Activated CD4-positive, alpha-beta memory T cell treated with anti-CD3 and anti-CD28 coated beads for 36 hours (primary cell): ENCODE measurements around the gene SOX2. TPM values are rescaled to one million over a fixed set of nuclear protein-coding genes. Genes with fewer than 3 reads are reported as not detected.

ENCODE experiments used
- CTCF ChIA-PET: fragments of 350-600 bp; sonication (Branson Sonifier 250); formaldehyde crosslinking; loops from one replicate; lab custom pipeline; 2021; ENCODE audit warnings: antibody characterized with exemption, inconsistent platforms; lab: Charles Lee
- POLR2A ChIA-PET: fragments of 350-600 bp; sonication (Branson Sonifier 250); formaldehyde crosslinking; loops from one replicate; lab custom pipeline; 2021; ENCODE audit warnings: antibody characterized with exemption; lab: Charles Lee
- DNase-seq: peaks from one replicate; pipeline ENCODE4 v3.0.0-alpha.2; 2020
- H3K27ac Mint-ChIP-seq: one replicate; pipeline ENCODE4 v1.8.0; 2021; ENCODE audit warnings: mixed read lengths
- H3K27me3 Mint-ChIP-seq: one replicate; pipeline ENCODE4 v1.8.0; 2021; ENCODE audit warnings: mixed read lengths
- H3K36me3 Mint-ChIP-seq: one replicate; pipeline ENCODE4 v1.8.0; 2021; ENCODE audit warnings: mixed read lengths
- H3K4me1 Mint-ChIP-seq: one replicate; pipeline ENCODE4 v1.8.0; 2021; ENCODE audit warnings: low read depth, mixed read lengths
- H3K4me3 Mint-ChIP-seq: one replicate; pipeline ENCODE4 v1.8.0; 2021; ENCODE audit warnings: mild to moderate bottlenecking, mixed read lengths
- H3K9me3 Mint-ChIP-seq: one replicate; pipeline ENCODE4 v1.8.0; 2021; ENCODE audit warnings: mixed read lengths
- intact Hi-C: fragments of 100-400 bp; cut with micrococcal nuclease; formaldehyde crosslinking; loops from one replicate; pipeline ENCODE4 v1.15.1; 2023
- total RNA-seq, 2 experiments: library from RNA; stranded (reverse); gene quantifications; one replicate each; pipeline ENCODE4 v1.2.3, GENCODE V29; 2021

Gene SOX2
- total RNA-seq, 2 experiments from 2014 or later: not detected

GRCh38 chr3:181710345-181711291 lies 1.1 kb upstream of the SOX2 start:
- Mint-ChIP-seq H3K4me3 (no peak overlapping the region), H3K27me3 (peaks cover 51% of the 10 kb centered on the region), H3K27ac (no peak overlapping the region), H3K9me3 (peaks cover 4% of the 10 kb centered on the region), H3K4me1 (peaks cover 9% of the 10 kb centered on the region), H3K36me3 (peaks cover 6% of the 10 kb centered on the region)
- no peak for DNase-seq
- intact Hi-C loops: loop anchor here (1.0 to 10.0 kb wide), 2 partner anchors 10 to 1084 kb away; partner anchors contain the start of gene ATP11B
- ChIA-PET CTCF (interaction anchor here (2.0 kb wide), 1 partner anchor 9 kb away, joined by 5 read pairs; no protein-coding TSS in a partner anchor), POLR2A (no interaction called here)

- H3K27me3 Mint-ChIP-seq: peaks cover 55% of the 10 kb centered on the region
- intact Hi-C loops: loop anchor here (2.0 to 10.0 kb wide), 2 partner anchors 17 to 1083 kb away; partner anchors contain the start of gene ATP11B
- peaks cover 4% of the 10 kb centered on the region for H3K9me3 Mint-ChIP-seq
- H3K4me1 Mint-ChIP-seq: peaks cover 9% of the 10 kb centered on the region
- H3K36me3 Mint-ChIP-seq: peaks cover 10% of the 10 kb centered on the region
- ChIA-PET POLR2A (no interaction called here), CTCF (interaction anchor here (2.0 kb wide), 1 partner anchor 10 kb away, joined by 5 read pairs; no protein-coding TSS in a partner anchor)
- H3K4me3 Mint-ChIP-seq: peak overlapping the region; percentile 29
- H3K27ac Mint-ChIP-seq: no peak overlapping the region
- no peak for DNase-seq
Measured at GRCh38 chr3:181712226-181712552, 464 bp downstream of the SOX2 start.

- DNase-seq: no peak
- Mint-ChIP-seq H3K27me3 (peaks cover 57% of the 10 kb centered on the region), H3K27ac (peak overlapping the region; percentile 51)
Measured at GRCh38 chr3:181712553-181713279, 991 bp downstream of the SOX2 start.

GRCh38 chr3:181713280-181713647 lies 1.5 kb downstream of the SOX2 start:
- Mint-ChIP-seq H3K4me3 (no peak overlapping the region), H3K9me3 (peaks cover 4% of the 10 kb centered on the region), H3K27me3 (peaks cover 57% of the 10 kb centered on the region), H3K36me3 (peaks cover 10% of the 10 kb centered on the region), H3K4me1 (peaks cover 9% of the 10 kb centered on the region), H3K27ac (peak overlapping the region; percentile 51)
- CTCF ChIA-PET: interaction anchor here (1.1 to 1.4 kb wide), 3 partner anchors 11 to 971 kb away, joined by 3 to 6 read pairs (median 4); no protein-coding TSS in a partner anchor
- no peak for DNase-seq
- intact Hi-C loops: loop anchor here (2.0 to 10.0 kb wide), 2 partner anchors 16 to 1082 kb away; partner anchors contain the start of gene ATP11B
- POLR2A ChIA-PET: no interaction called here

More at GRCh38 chr3:181712553-181713279, 991 bp downstream of the SOX2 start:
- Mint-ChIP-seq H3K4me3 (peak overlapping the region; percentile 29), H3K4me1 (peaks cover 9% of the 10 kb centered on the region), H3K36me3 (peaks cover 10% of the 10 kb centered on the region), H3K9me3 (peaks cover 4% of the 10 kb centered on the region)
- ChIA-PET CTCF (interaction anchor here (1.1 to 2.0 kb wide), 4 partner anchors 11 to 971 kb away, joined by 3 to 6 read pairs (median 4); no protein-coding TSS in a partner anchor), POLR2A (no interaction called here)
- intact Hi-C loops: loop anchor here (2.0 to 10.0 kb wide), 2 partner anchors 16 to 1082 kb away; partner anchors contain the start of gene ATP11B

GRCh38 chr3:181713676-181714612 lies 2.2 kb downstream of the SOX2 start:
- Mint-ChIP-seq H3K4me1 (peaks cover 9% of the 10 kb centered on the region), H3K4me3 (no peak overlapping the region), H3K9me3 (peaks cover 4% of the 10 kb centered on the region), H3K36me3 (peaks cover 10% of the 10 kb centered on the region), H3K27me3 (peaks cover 58% of the 10 kb centered on the region), H3K27ac (no peak overlapping the region)
- intact Hi-C loops: loop anchor here (2.0 to 10.0 kb wide), 2 partner anchors 15 to 1081 kb away; partner anchors contain the start of gene ATP11B
- ChIA-PET POLR2A (no interaction called here), CTCF (interaction anchor here (1.1 to 1.4 kb wide), 3 partner anchors 12 to 970 kb away, joined by 3 to 6 read pairs (median 4); no protein-coding TSS in a partner anchor)
- DNase-seq: no peak

- Mint-ChIP-seq H3K36me3 (peaks cover 12% of the 10 kb centered on the region), H3K27me3 (peaks cover 65% of the 10 kb centered on the region), H3K9me3 (peaks cover 4% of the 10 kb centered on the region), H3K4me1 (peaks cover 5% of the 10 kb centered on the region), H3K4me3 (no peak overlapping the region), H3K27ac (no peak overlapping the region)
- CTCF ChIA-PET: no interaction called here
- POLR2A ChIA-PET: no interaction called here
- intact Hi-C loops: loop anchor here (10.0 kb wide), 1 partner anchor 1079 kb away; the partner anchor contains the start of gene ATP11B
- no peak for DNase-seq
Measured at GRCh38 chr3:181715571-181716340, 4.0 kb downstream of the SOX2 start.

- H3K36me3 Mint-ChIP-seq: peaks cover 12% of the 10 kb centered on the region
- intact Hi-C loops: loop anchor here (10.0 kb wide), 1 partner anchor 1078 kb away; the partner anchor contains the start of gene ATP11B
- H3K4me1 Mint-ChIP-seq: peaks cover 5% of the 10 kb centered on the region
- POLR2A ChIA-PET: no interaction called here
- CTCF ChIA-PET: interaction anchor here (3.1 kb wide), 1 partner anchor 16 kb away, joined by 12 read pairs; no protein-coding TSS in a partner anchor
- no peak overlapping the region for H3K4me3 Mint-ChIP-seq
- peaks cover 77% of the 10 kb centered on the region for H3K27me3 Mint-ChIP-seq
- no peak for DNase-seq
- no peak overlapping the region for H3K27ac Mint-ChIP-seq
- peaks cover 9% of the 10 kb centered on the region for H3K9me3 Mint-ChIP-seq
Measured at GRCh38 chr3:181716966-181717365, 5.2 kb downstream of the SOX2 start.

- peaks cover 9% of the 10 kb centered on the region for H3K9me3 Mint-ChIP-seq
- H3K4me3 Mint-ChIP-seq: no peak overlapping the region
- ChIA-PET POLR2A (no interaction called here), CTCF (interaction anchor here (1.2 to 3.1 kb wide), 2 partner anchors 9 to 17 kb away, joined by 3 to 12 read pairs; no protein-coding TSS in a partner anchor)
- intact Hi-C loops: loop anchor here (10.0 kb wide), 1 partner anchor 1077 kb away; the partner anchor contains the start of gene ATP11B
- H3K27me3 Mint-ChIP-seq: peaks cover 81% of the 10 kb centered on the region
- no peak overlapping the region for H3K27ac Mint-ChIP-seq
- peaks cover 12% of the 10 kb centered on the region for H3K36me3 Mint-ChIP-seq
- DNase-seq: no peak
- H3K4me1 Mint-ChIP-seq: peaks cover 5% of the 10 kb centered on the region
Measured at GRCh38 chr3:181717549-181718171, 5.9 kb downstream of the SOX2 start.

- no peak overlapping the region for H3K27ac Mint-ChIP-seq
- H3K27me3 Mint-ChIP-seq: peaks cover 81% of the 10 kb centered on the region
- H3K9me3 Mint-ChIP-seq: peaks cover 11% of the 10 kb centered on the region
- ChIA-PET CTCF (interaction anchor here (0.6 to 3.1 kb wide), 3 partner anchors 9 to 793 kb away, joined by 3 to 12 read pairs (median 3); no protein-coding TSS in a partner anchor), POLR2A (no interaction called here)
- no peak overlapping the region for H3K4me3 Mint-ChIP-seq
- intact Hi-C loops: loop anchor here (10.0 kb wide), 1 partner anchor 1076 kb away; the partner anchor contains the start of gene ATP11B
- H3K4me1 Mint-ChIP-seq: peaks cover 2% of the 10 kb centered on the region
- no peak for DNase-seq
- peaks cover 10% of the 10 kb centered on the region for H3K36me3 Mint-ChIP-seq
Measured at GRCh38 chr3:181718369-181718768, 6.6 kb downstream of the SOX2 start.
